NT2/D1 (cell line): ENCODE data around the gene SRGAP2.
"Not testable (repeated sequence)": the region's sequence is repeated elsewhere in the genome, so short reads cannot be mapped to it uniquely, and the experiment has no call there.

Source experiments
- SUZ12 ChIP-seq: IDR thresholded peaks from 2 replicates; pipeline ENCODE4 v1.6.1; 2011; ENCODE audit not compliant: insufficient read length, insufficient read depth; ENCODE audit errors: extremely low read depth
- YY1 ChIP-seq: IDR thresholded peaks from 2 replicates; pipeline ENCODE4 v1.6.1; 2011; ENCODE audit not compliant: insufficient read length, insufficient read depth
- ZNF274 ChIP-seq: IDR thresholded peaks from 2 replicates; pipeline ENCODE4 v1.6.1; 2011; ENCODE audit warnings: mild to moderate bottlenecking, low read depth, low read length

DNA sequence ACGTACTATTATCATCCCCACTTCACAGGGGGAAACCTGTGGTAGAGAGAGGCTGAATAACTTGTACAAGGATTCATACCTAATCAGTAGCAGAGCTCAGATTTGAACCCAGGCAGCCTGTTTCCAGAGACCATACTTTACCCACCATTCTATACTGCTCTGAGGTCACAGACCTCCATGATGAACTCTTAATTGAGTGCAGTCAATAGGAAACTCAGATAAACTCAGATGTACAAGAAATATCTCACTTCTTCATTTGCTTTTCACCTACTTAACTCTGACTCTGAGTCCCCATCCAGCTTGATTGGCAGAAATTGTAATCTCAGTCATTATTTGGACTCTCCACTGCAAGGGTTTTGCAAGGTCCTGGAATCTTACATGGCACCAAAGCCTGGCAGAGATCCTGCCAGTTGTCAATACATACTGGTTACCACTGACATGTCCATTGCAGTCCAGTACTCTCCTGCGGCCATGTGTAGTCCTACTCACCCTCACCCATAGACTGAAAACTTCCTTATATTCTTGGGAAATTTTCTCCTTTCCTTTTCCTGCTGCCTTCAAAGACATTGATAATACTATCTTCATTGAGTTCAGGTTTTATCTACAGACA lies 30.1 kb upstream of the SRGAP2 start:
- TF ChIP-seq YY1, ZNF274, SUZ12: not testable (repeated sequence)
